OCI-LY1 (cell line): ENCODE data around the gene DBH.

Experiments
- H2AFZ ChIP-seq: fragments of 200-600 bp; sonication (generic), shearing (Covaris generic); 2 replicates; pipeline ENCODE4 v1.6.0; 2014; ENCODE audit warnings: antibody characterized with exemption, mild to moderate bottlenecking, low read length
- H3F3A ChIP-seq: fragments of 200-600 bp; sonication (generic), shearing (Covaris generic); 2 replicates; pipeline ENCODE4 v1.6.0; 2014; ENCODE audit warnings: mild to moderate bottlenecking, antibody characterized with exemption, low read length, moderate library complexity; ENCODE audit not compliant: insufficient read depth
- H3K27ac ChIP-seq: fragments of 200-600 bp; sonication (generic); 2 replicates; pipeline ENCODE4 v1.5.1; 2014; ENCODE audit warnings: low read length, mixed run types, mild to moderate bottlenecking, low read depth; ENCODE audit not compliant: poor library complexity, severe bottlenecking
- H3K27me3 ChIP-seq: fragments of 200-600 bp; sonication (generic); 2 replicates; pipeline ENCODE4 v1.6.0; 2014; ENCODE audit warnings: antibody characterized with exemption, mild to moderate bottlenecking, low read length, moderate library complexity; ENCODE audit not compliant: insufficient read depth
- H3K36me3 ChIP-seq: fragments of 200-600 bp; sonication (generic); 2 replicates; pipeline ENCODE4 v1.6.1; 2014; ENCODE audit warnings: mild to moderate bottlenecking, antibody characterized with exemption, low read length, moderate library complexity, mixed read lengths; ENCODE audit not compliant: insufficient read depth
- H3K4me1 ChIP-seq: fragments of 200-600 bp; sonication (generic); 2 replicates; pipeline ENCODE4 v1.5.1; 2014; ENCODE audit warnings: mild to moderate bottlenecking, low read length, moderate library complexity; ENCODE audit not compliant: insufficient read depth, severe bottlenecking
- H3K4me2 ChIP-seq: fragments of 200-600 bp; sonication (generic), shearing (Covaris generic); 2 replicates; pipeline ENCODE4 v1.6.1; 2014; ENCODE audit warnings: low read length
- H3K4me3 ChIP-seq: fragments of 200-600 bp; sonication (generic); 2 replicates; pipeline ENCODE4 v1.5.1; 2014; ENCODE audit warnings: low read length, low read depth, mild to moderate bottlenecking, mixed read lengths; ENCODE audit not compliant: poor library complexity, severe bottlenecking
- H3K79me2 ChIP-seq: fragments of 200-600 bp; shearing (Covaris generic); 2 replicates; pipeline ENCODE4 v1.6.1; 2016; ENCODE audit warnings: mixed run types, low read length, mixed read lengths; ENCODE audit not compliant: insufficient read depth
- H3K9ac ChIP-seq: fragments of 200-600 bp; sonication (generic), shearing (Covaris generic); 2 replicates; pipeline ENCODE4 v1.6.1; 2014; ENCODE audit warnings: mild to moderate bottlenecking, low read length, mixed read lengths
- H3K9me2 ChIP-seq: fragments of 200-600 bp; sonication (generic), shearing (Covaris generic); 2 replicates; pipeline ENCODE4 v1.6.1; 2014; ENCODE audit warnings: low read depth, mild to moderate bottlenecking, low read length, mixed read lengths
- H3K9me3 ChIP-seq: fragments of 200-600 bp; shearing (Covaris generic); 2 replicates; pipeline ENCODE4 v1.6.1; 2014; ENCODE audit warnings: low read length, mixed read lengths
- H4K20me1 ChIP-seq: fragments of 200-600 bp; sonication (generic), shearing (Covaris generic); 2 replicates; pipeline ENCODE4 v1.6.0; 2016; ENCODE audit warnings: mild to moderate bottlenecking, low read length; ENCODE audit not compliant: insufficient read depth
- CTCF ChIP-seq: fragments of 200-600 bp; sonication (generic), shearing (Covaris generic); IDR thresholded peaks from 2 replicates; pipeline ENCODE4 v1.5.1; 2017; ENCODE audit warnings: mild to moderate bottlenecking, antibody characterized with exemption, low read length, moderate library complexity, mixed read lengths
- EZH2 ChIP-seq: fragments of 200-600 bp; sonication (generic), shearing (Covaris generic); IDR thresholded peaks from 2 replicates; pipeline ENCODE4 v1.8.0; 2017; ENCODE audit warnings: borderline replicate concordance, mixed run types, mild to moderate bottlenecking, antibody characterized with exemption, low read length, moderate library complexity, mixed read lengths

The DBH gene

DNA sequence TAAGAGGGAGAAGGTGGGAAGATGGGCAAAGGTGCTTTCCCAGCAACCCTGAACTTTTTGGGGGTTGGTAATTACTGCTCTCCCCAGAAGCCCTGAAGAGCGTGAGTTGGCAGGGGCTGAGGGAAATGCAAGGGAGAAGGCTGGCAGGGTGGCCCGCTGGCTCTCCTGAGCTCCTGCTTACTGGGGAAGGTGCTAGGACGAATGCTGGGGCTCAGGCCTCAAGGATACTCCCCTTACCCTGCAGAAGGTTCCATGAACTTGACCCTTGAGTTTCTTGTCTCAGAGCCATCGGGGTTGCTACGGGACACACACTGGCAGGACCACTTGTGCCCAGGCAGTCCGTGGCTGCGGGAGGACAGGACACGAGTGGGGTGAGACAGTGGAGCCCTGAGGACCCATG is 28.2 kb upstream of the DBH start:
- no peak overlapping the region for H3K4me3 ChIP-seq
- no peaks in the 10 kb centered on the region for H3K9me3 ChIP-seq
- H3K27me3 ChIP-seq, result peaks cover 5% of the 10 kb centered on the region; the same call in 1 of the 2 replicates
- TF ChIP-seq EZH2 (no peak), CTCF (no peak)
- no peaks in the 10 kb centered on the region for H4K20me1 ChIP-seq
- no peak overlapping the region for H2AFZ ChIP-seq
- H3K4me2 ChIP-seq, result no peak overlapping the region
- H3K27ac ChIP-seq, result no peak overlapping the region
- H3F3A ChIP-seq, result no peaks in the 10 kb centered on the region
- no peaks in the 10 kb centered on the region for H3K36me3 ChIP-seq
- no peak overlapping the region for H3K9ac ChIP-seq
- H3K9me2 ChIP-seq, result no peaks in the 10 kb centered on the region
- H3K4me1 ChIP-seq, result no peaks in the 10 kb centered on the region
- no peaks in the 10 kb centered on the region for H3K79me2 ChIP-seq

DNA sequence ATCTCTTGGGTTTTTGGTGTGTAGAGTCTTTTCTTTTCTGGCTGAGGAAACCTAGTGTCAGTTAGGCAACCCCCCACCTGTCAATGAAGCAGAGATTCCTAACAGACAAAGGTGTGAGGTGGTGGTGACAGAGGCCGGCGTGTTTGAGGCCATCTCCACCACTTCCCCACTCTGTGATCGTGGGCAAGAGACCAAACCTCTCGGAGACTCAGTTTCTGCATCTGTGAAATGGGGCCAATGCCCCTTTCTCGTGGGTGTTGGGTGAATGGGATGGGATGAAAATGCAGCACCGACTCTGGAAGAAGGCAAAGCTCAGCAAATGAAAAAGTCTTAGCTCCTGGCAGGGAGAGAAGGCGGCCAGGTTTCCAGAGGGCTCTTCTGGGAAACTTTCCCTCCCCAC is 27.8 kb upstream of the DBH start:
- H3K4me1 ChIP-seq, result no peaks in the 10 kb centered on the region
- peaks cover 5% of the 10 kb centered on the region; the same call in 1 of the 2 replicates for H3K27me3 ChIP-seq
- H3K4me2 ChIP-seq, result no peak overlapping the region
- H2AFZ ChIP-seq, result no peak overlapping the region
- H3K9ac ChIP-seq, result no peak overlapping the region
- no peaks in the 10 kb centered on the region for H3K36me3 ChIP-seq
- H3K4me3 ChIP-seq, result no peak overlapping the region
- H3K79me2 ChIP-seq, result no peaks in the 10 kb centered on the region
- no peaks in the 10 kb centered on the region for H4K20me1 ChIP-seq
- no peaks in the 10 kb centered on the region for H3K9me3 ChIP-seq
- no peaks in the 10 kb centered on the region for H3K9me2 ChIP-seq
- TF ChIP-seq CTCF, result no peak
- TF ChIP-seq EZH2, result no peak
- H3K27ac ChIP-seq, result no peak overlapping the region
- no peaks in the 10 kb centered on the region for H3F3A ChIP-seq

- Histone ChIP-seq H3K9me2 (no peaks in the 10 kb centered on the region), H3K4me2 (no peak overlapping the region), H4K20me1 (no peaks in the 10 kb centered on the region), H3K79me2 (no peaks in the 10 kb centered on the region), H2AFZ (no peak overlapping the region), H3K9me3 (no peaks in the 10 kb centered on the region), H3K4me1 (no peaks in the 10 kb centered on the region), H3K27ac (no peak overlapping the region), H3K9ac (no peak overlapping the region), H3K36me3 (no peaks in the 10 kb centered on the region), H3K4me3 (no peak overlapping the region), H3K27me3 (peaks cover 5% of the 10 kb centered on the region; the same call in 1 of the 2 replicates), H3F3A (no peaks in the 10 kb centered on the region)
- TF ChIP-seq CTCF (no peak), EZH2 (no peak)
Measured at GRCh38 chr9:133608889-133609288, 27.3 kb upstream of the DBH start.
